H1 (cell line): Measurements from ENCODE around the gene DCAF7. TPM values are rescaled to one million over a fixed set of nuclear protein-coding genes. Genes with fewer than 3 reads are reported as not detected.

ENCODE experiments used
- ASH2L ChIP-seq: fragments of 200-600, 300-600 bp; sonication (generic); IDR thresholded peaks from one replicate; pipeline ENCODE4 v1.7.1; 2017; ENCODE audit warnings: low read length
- CHD2 ChIP-seq: IDR thresholded peaks from 2 replicates; pipeline ENCODE4 v1.6.1; 2012; ENCODE audit warnings: low read length, improper control_type of control experiment
- CREB1 ChIP-seq: IDR thresholded peaks from 2 replicates; pipeline ENCODE4 v1.6.1; 2012; ENCODE audit warnings: inconsistent platforms
- CTCF ChIP-seq, 3 experiments: IDR thresholded peaks; 1 replicate in 2 of 3; 2 replicates in 1 of 3; pipeline versions ENCODE4 v1.5.1 to v1.6.1; 2011; ENCODE audit warnings: low read length in 3 of 3, mild to moderate bottlenecking in 3 of 3, inconsistent platforms in 2 of 3, low read depth in 1 of 3, moderate library complexity in 1 of 3; ENCODE audit not compliant: insufficient read depth in 1 of 3; ENCODE audit errors: control extremely low read depth in 1 of 3
- FOSL1 ChIP-seq: IDR thresholded peaks from 2 replicates; pipeline ENCODE4 v1.6.1; 2011; ENCODE audit warnings: mild to moderate bottlenecking, low read depth, low read length, moderate library complexity; ENCODE audit not compliant: insufficient read depth
- JUND ChIP-seq: IDR thresholded peaks from 2 replicates; pipeline ENCODE4 v1.6.1; 2011; ENCODE audit warnings: mild to moderate bottlenecking, improper control_type of control experiment, low read length
- KDM1A ChIP-seq: fragments of 200-600, 300-600 bp; sonication (generic); IDR thresholded peaks from 2 replicates; pipeline ENCODE4 v1.7.1; 2016; ENCODE audit warnings: mild to moderate bottlenecking, low read length, borderline replicate concordance
- KDM5A ChIP-seq: fragments of 200-600 bp; IDR thresholded peaks from 2 replicates; pipeline ENCODE4 v1.7.1; 2012; ENCODE audit warnings: mild to moderate bottlenecking, low read length, inconsistent platforms, mixed read lengths
- MAFK ChIP-seq: IDR thresholded peaks from 2 replicates; pipeline ENCODE4 v1.6.1; 2012; ENCODE audit warnings: low read depth, mild to moderate bottlenecking, improper control_type of control experiment, low read length
- NANOG ChIP-seq: IDR thresholded peaks from 2 replicates; pipeline ENCODE4 v1.6.1; 2011; ENCODE audit warnings: low read length, low read depth, mild to moderate bottlenecking, inconsistent platforms; ENCODE audit not compliant: insufficient read depth, poor library complexity, severe bottlenecking
- PHF8 ChIP-seq: fragments of 200-600 bp; sonication (generic); conservative IDR thresholded peaks from 2 replicates; pipeline ENCODE4 v1.7.1; 2012; ENCODE audit warnings: low read depth, mild to moderate bottlenecking, inconsistent platforms, low read length, moderate library complexity
- POLR2AphosphoS5 ChIP-seq: IDR thresholded peaks from 2 replicates; pipeline ENCODE4 v1.6.1; 2011; ENCODE audit warnings: low read depth, low read length
- RAD21 ChIP-seq, 2 experiments: IDR thresholded peaks in 1 of 2; conservative IDR thresholded peaks in 1 of 2; 2 replicates each; pipeline ENCODE4 v1.6.1; 2011; ENCODE audit warnings: low read depth in 2 of 2, low read length in 2 of 2, improper control_type of control experiment in 1 of 2, inconsistent platforms in 1 of 2, mild to moderate bottlenecking in 1 of 2, moderate library complexity in 1 of 2
- RBBP5 ChIP-seq: IDR thresholded peaks from 2 replicates; pipeline ENCODE4 v1.7.1; 2012; ENCODE audit warnings: low read depth, mild to moderate bottlenecking, inconsistent platforms, low read length, moderate library complexity, borderline replicate concordance
- RXRA ChIP-seq: IDR thresholded peaks from 2 replicates; pipeline ENCODE4 v1.6.1; 2011; ENCODE audit warnings: low read depth, mild to moderate bottlenecking, low read length, moderate library complexity; ENCODE audit not compliant: insufficient read depth
- SP2 ChIP-seq: IDR thresholded peaks from 2 replicates; pipeline ENCODE4 v1.6.1; 2012; ENCODE audit warnings: mild to moderate bottlenecking, low read length, inconsistent platforms
- TAF1 ChIP-seq: IDR thresholded peaks from 2 replicates; pipeline ENCODE4 v1.6.1; 2011; ENCODE audit warnings: mild to moderate bottlenecking, low read depth, low read length
- TCF12 ChIP-seq: IDR thresholded peaks from 2 replicates; pipeline ENCODE4 v1.6.1; 2011; ENCODE audit warnings: low read depth, mild to moderate bottlenecking, low read length
- TEAD4 ChIP-seq: IDR thresholded peaks from 2 replicates; pipeline ENCODE4 v1.6.1; 2012; ENCODE audit warnings: low read depth, low read length, inconsistent platforms, mixed read lengths
- YY1 ChIP-seq: IDR thresholded peaks from 2 replicates; pipeline ENCODE4 v1.6.1; 2011; ENCODE audit warnings: low read depth, mild to moderate bottlenecking, low read length
- polyA plus RNA-seq, 7 experiments: library from polyadenylated mRNA; depleted of rRNA in 3 of 7; stranded (reverse) in 5 of 7; unstranded in 2 of 7; fragments of >200 nt in 5 of 7; fragments of 200-250 nt in 2 of 7; gene quantifications; 1 replicate in 5 of 7; 2 replicates in 1 of 7; 4 replicates in 1 of 7; pipeline versions ENCODE4 v1.2.1 to v1.2.3, GENCODE V29; 2011 to 2013; ENCODE audit warnings: missing spikeins in 2 of 7, mixed read lengths in 2 of 7
- total RNA-seq: library from RNA; stranded (reverse); fragmentation: NEBNext Ultra II Directional; extraction: Animal tissue kit (Norgen Biotek cat#: 25700); gene quantifications from 2 replicates; pipeline ENCODE4 v1.2.1, GENCODE V29; 2021
- TF ChIP-seq, protein P1 (sequence below): IDR thresholded peaks from 2 replicates; pipeline ENCODE4 v1.6.1; 2011; ENCODE audit warnings: low read length, improper control_type of control experiment

Gene DCAF7
- total and polyA plus RNA-seq, 2 of the 8 experiments (the other 6 are each of a cell fraction or from before 2014, with no cell fraction given): 74.9 to 94.1 TPM

GRCh38 chr17:63600569-63601438 is 50.5 kb downstream of the DCAF7 start, which contains the start of gene TACO1 (continued):
- TF ChIP-seq, protein P1, sequence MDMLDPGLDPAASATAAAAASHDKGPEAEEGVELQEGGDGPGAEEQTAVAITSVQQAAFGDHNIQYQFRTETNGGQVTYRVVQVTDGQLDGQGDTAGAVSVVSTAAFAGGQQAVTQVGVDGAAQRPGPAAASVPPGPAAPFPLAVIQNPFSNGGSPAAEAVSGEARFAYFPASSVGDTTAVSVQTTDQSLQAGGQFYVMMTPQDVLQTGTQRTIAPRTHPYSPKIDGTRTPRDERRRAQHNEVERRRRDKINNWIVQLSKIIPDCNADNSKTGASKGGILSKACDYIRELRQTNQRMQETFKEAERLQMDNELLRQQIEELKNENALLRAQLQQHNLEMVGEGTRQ: no peak
- TF ChIP-seq RXRA (no peak), ASH2L (peak; percentile 96), KDM5A (peak; percentile 95), NANOG (peak; percentile 66), POLR2AphosphoS5 (peak; percentile 96), PHF8 (peak; percentile 92), MAFK (no peak), YY1 (peak; percentile 77; the same call in 1 of the 2 replicates), JUND (no peak), TAF1 (peak; percentile 98), KDM1A (no peak), CREB1 (peak; percentile 70), FOSL1 (no peak), TCF12 (no peak), RAD21 (IDR thresholded peaks at IDR 0.05 in 1 of 2, conservative IDR thresholded peaks at IDR 0.05 in 1 of 2; ENCODE audit: low read depth in 2 of 2, low read length in 2 of 2) (peak; percentile 11 to 19; a peak in 1 of 4 replicates), CHD2 (peak; percentile 62; the same call in 1 of the 2 replicates), TEAD4 (0 out of 2 replicates have a peak, but pooled peaks have one; percentile 43), SP2 (no peak), CTCF (IDR thresholded peaks at IDR 0.05; ENCODE audit: control extremely low read depth in 1 of 3, insufficient read depth in 1 of 3, low read depth in 1 of 3, low read length in 3 of 3) (no peak), RBBP5 (no peak; the same call in none of the 2 replicates)
